KMS-11 (cell line): ENCODE data around the gene DPP9.

Experiments
- H2AFZ ChIP-seq: fragments of 200-600 bp; sonication (generic); 2 replicates; pipeline ENCODE4 v1.6.1; 2016; ENCODE audit warnings: antibody characterized with exemption, mixed run types, low read depth
- H3K27ac ChIP-seq: fragments of 200-600 bp; sonication (generic); 2 replicates; pipeline ENCODE4 v1.6.1; 2016; ENCODE audit warnings: mild to moderate bottlenecking, mixed run types
- H3K27me3 ChIP-seq: fragments of 200-600 bp; sonication (generic); 2 replicates; pipeline ENCODE4 v1.6.1; 2017; ENCODE audit warnings: mild to moderate bottlenecking, low read depth, mixed run types, moderate library complexity; ENCODE audit not compliant: insufficient read depth
- H3K36me3 ChIP-seq: fragments of 200-600 bp; sonication (generic); 2 replicates; pipeline ENCODE4 v1.6.1; 2017; ENCODE audit warnings: mild to moderate bottlenecking, mixed run types; ENCODE audit not compliant: insufficient read depth
- H3K4me1 ChIP-seq: fragments of 200-600 bp; sonication (generic); 2 replicates; pipeline ENCODE4 v1.6.1; 2016; ENCODE audit warnings: mild to moderate bottlenecking, low read depth, mixed run types; ENCODE audit not compliant: poor library complexity, severe bottlenecking
- H3K4me2 ChIP-seq: fragments of 200-600 bp; sonication (generic); 2 replicates; pipeline ENCODE4 v1.7.0; 2016; ENCODE audit warnings: mild to moderate bottlenecking, mixed run types
- H3K4me3 ChIP-seq: fragments of 200-600 bp; sonication (generic); IDR thresholded peaks from 2 replicates; pipeline ENCODE4 v1.6.1; 2017; ENCODE audit warnings: low read depth, low read length, mixed read lengths; ENCODE audit not compliant: insufficient read depth
- H3K79me2 ChIP-seq: fragments of 200-600 bp; sonication (generic); 2 replicates; pipeline ENCODE4 v1.6.1; 2016; ENCODE audit warnings: low read depth, mixed run types; ENCODE audit not compliant: insufficient read depth
- H3K9ac ChIP-seq: fragments of 200-600 bp; sonication (generic); 2 replicates; pipeline ENCODE4 v1.6.1; 2016; ENCODE audit warnings: mild to moderate bottlenecking, mixed run types
- H4K20me1 ChIP-seq: fragments of 200-600 bp; sonication (generic); 2 replicates; pipeline ENCODE4 v1.6.1; 2016; ENCODE audit warnings: mild to moderate bottlenecking, mixed run types; ENCODE audit not compliant: insufficient read depth
- CTCF ChIP-seq: fragments of 200-600 bp; sonication (generic); conservative IDR thresholded peaks from 2 replicates; pipeline ENCODE4 v1.6.1; 2017; ENCODE audit warnings: low read depth, mild to moderate bottlenecking, antibody characterized with exemption, low read length, moderate library complexity, mixed read lengths

The DPP9 gene

DNA sequence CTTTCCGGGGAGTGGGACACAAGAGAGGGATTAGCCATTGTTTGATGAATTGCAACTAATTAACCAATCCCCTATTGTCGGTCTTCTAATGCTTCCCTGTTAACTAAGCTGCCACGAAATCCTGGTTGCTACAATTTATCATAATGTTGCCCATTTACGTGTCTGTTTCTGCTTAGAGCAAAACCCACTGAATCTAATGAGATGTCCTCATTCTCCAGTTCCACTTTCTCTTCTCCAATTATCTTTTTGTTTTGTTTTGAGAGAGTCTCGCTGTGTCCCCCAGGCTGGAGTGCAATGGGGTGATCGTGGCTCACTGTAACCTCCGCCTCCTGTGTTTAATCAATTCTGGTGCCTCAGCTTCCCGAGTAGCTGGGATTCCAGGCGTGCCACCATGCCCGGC, 5.2 kb upstream of the DPP9 start:
- H3K4me3 ChIP-seq = no peak overlapping the region
- peaks cover 9% of the 10 kb centered on the region for H3K27me3 ChIP-seq
- no peak overlapping the region for H3K9ac ChIP-seq
- H2AFZ ChIP-seq = no peak overlapping the region
- H3K4me1 ChIP-seq = no peaks in the 10 kb centered on the region
- H3K79me2 ChIP-seq = no peaks in the 10 kb centered on the region
- no peaks in the 10 kb centered on the region for H3K36me3 ChIP-seq
- no peak overlapping the region for H3K4me2 ChIP-seq
- H4K20me1 ChIP-seq = no peaks in the 10 kb centered on the region
- no peak for TF ChIP-seq CTCF
- no peak overlapping the region for H3K27ac ChIP-seq

GRCh38 chr19:4722671-4723594, 709 bp downstream of the DPP9 start:
- H3K4me2 ChIP-seq = peak overlapping the region; percentile 81
- no peaks in the 10 kb centered on the region for H4K20me1 ChIP-seq
- peak overlapping the region; percentile 44 for H3K4me3 ChIP-seq
- peaks cover 22% of the 10 kb centered on the region for H3K79me2 ChIP-seq
- peak overlapping the region; percentile 40 for H2AFZ ChIP-seq
- peak overlapping the region; percentile 42 for H3K27ac ChIP-seq
- TF ChIP-seq CTCF = no peak
- peak overlapping the region; percentile 66; the same call in 1 of the 2 replicates for H3K9ac ChIP-seq
- peaks cover 14% of the 10 kb centered on the region for H3K4me1 ChIP-seq
- H3K27me3 ChIP-seq = no peaks in the 10 kb centered on the region
- no peaks in the 10 kb centered on the region for H3K36me3 ChIP-seq

DNA sequence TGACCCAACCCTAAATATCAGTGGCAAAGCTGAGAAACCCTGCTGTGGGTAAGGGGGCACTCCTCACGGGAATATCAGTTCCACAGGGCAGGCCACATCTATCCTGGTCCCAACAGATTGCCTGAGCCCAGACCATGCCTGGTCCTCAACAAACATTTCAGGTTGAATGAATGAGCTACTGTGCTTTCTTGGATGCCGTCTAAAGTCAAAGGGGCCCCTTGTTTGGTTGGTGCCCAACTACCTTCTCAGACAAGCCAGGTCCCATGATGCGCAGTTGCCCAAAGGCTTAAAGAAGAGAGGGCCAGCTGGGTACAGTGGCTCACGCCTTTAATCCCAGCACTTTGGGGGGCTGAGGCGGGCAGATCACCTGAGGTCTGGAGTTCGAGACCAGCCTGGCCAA, 2.4 kb downstream of the DPP9 start:
- H3K9ac ChIP-seq = no peak overlapping the region
- H3K27ac ChIP-seq = no peak overlapping the region

GRCh38 chr19:4720037-4720700, 3.5 kb downstream of the DPP9 start:
- H3K4me1 ChIP-seq = peaks cover 14% of the 10 kb centered on the region
- H3K4me2 ChIP-seq = no peak overlapping the region
- H3K4me3 ChIP-seq = no peak overlapping the region
- peaks cover 22% of the 10 kb centered on the region for H3K79me2 ChIP-seq
- no peak overlapping the region for H3K9ac ChIP-seq
- no peaks in the 10 kb centered on the region for H3K36me3 ChIP-seq
- no peak overlapping the region for H3K27ac ChIP-seq
- no peaks in the 10 kb centered on the region for H4K20me1 ChIP-seq
- H2AFZ ChIP-seq = no peak overlapping the region
- TF ChIP-seq CTCF = no peak
- H3K27me3 ChIP-seq = no peaks in the 10 kb centered on the region

More for the DNA sequence above, 2.4 kb downstream of the DPP9 start:
- no peak for TF ChIP-seq CTCF
- no peak overlapping the region for H2AFZ ChIP-seq
- H3K4me3 ChIP-seq = no peak overlapping the region
- no peaks in the 10 kb centered on the region for H3K36me3 ChIP-seq
- H3K27me3 ChIP-seq = no peaks in the 10 kb centered on the region
- H3K4me1 ChIP-seq = peaks cover 14% of the 10 kb centered on the region
- no peak overlapping the region for H3K4me2 ChIP-seq
- H3K79me2 ChIP-seq = peaks cover 22% of the 10 kb centered on the region
- H4K20me1 ChIP-seq = no peaks in the 10 kb centered on the region
